ENCODE measurements around the gene FGF14.
"Not testable (repeated sequence)": the region's sequence is repeated elsewhere in the genome, so short reads cannot be mapped to it uniquely, and the experiment has no call there.

The FGF14 gene

DNA sequence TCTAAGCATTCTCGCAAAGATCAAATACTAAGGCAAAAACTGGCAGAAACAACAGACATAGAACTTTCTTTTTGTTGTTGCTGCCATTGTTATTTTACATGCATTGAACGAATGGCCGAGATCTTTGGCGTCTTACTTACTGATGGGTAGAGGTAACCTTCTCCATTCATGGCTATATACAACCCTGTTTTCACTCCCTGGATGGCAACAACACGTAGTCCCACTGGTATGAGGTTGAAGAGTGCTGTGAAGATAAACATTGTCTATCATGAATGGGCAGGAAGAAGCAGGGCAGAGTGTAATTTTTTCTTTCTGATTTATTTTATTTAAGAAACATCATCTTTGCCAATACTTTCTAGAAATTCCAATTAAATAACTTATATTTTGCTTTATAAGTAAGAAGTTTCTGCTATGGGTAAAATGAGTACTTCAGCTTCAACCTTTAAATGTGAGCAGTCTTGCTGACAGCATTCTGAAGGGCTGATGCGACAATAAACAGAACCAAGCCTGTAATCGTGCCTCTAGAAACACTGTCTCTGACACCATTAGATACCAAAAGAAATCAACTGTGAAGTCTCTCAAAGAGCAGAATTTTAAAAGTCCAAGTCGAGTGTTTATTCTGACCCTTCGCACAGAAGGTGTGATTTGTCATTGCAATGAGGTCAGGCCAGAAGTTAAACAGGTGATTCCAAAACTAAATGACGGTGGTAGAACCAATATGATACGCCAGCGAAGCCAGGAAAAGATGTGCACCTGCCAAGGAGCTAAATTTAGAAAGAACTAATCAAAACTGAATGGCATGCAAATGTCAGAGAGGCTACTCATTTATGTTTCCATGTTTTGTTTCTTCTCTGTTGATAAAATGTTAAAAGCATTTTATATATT, 533.0 kb downstream of the FGF14 start:
- no peak for DNase-seq (ENCODE audit: low spot score)

GRCh38 chr13:101866889-101867581, 534.8 kb downstream of the FGF14 start:
- no peak for DNase-seq (ENCODE audit: low spot score)

GRCh38 chr13:101858860-101859259, 543.0 kb downstream of the FGF14 start:
- DNase-seq (ENCODE audit: low spot score), result no peak

DNA sequence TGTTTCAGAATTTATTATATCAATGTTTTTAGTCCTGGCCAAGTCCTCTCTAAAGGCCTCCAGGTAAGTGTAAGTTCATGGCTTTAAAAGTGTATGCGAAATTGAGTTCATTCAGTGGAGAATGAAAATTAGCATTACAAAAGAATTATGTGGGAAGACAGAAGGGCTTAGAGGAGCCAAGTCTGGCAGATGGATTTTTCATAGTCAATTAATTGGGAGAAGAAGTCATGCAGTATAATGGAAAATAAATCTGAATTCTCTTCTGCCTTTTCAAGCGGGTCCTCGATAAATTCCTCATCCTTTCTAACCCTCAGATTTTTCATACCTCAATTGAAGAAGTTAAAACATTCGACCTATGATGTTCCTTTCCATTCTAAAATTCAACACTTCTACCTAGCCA, 555.1 kb downstream of the FGF14 start:
- no peak for DNase-seq (ENCODE audit: low spot score)

GRCh38 chr13:101846249-101846648, 555.6 kb downstream of the FGF14 start:
- no peak for DNase-seq (ENCODE audit: low spot score)

DNA sequence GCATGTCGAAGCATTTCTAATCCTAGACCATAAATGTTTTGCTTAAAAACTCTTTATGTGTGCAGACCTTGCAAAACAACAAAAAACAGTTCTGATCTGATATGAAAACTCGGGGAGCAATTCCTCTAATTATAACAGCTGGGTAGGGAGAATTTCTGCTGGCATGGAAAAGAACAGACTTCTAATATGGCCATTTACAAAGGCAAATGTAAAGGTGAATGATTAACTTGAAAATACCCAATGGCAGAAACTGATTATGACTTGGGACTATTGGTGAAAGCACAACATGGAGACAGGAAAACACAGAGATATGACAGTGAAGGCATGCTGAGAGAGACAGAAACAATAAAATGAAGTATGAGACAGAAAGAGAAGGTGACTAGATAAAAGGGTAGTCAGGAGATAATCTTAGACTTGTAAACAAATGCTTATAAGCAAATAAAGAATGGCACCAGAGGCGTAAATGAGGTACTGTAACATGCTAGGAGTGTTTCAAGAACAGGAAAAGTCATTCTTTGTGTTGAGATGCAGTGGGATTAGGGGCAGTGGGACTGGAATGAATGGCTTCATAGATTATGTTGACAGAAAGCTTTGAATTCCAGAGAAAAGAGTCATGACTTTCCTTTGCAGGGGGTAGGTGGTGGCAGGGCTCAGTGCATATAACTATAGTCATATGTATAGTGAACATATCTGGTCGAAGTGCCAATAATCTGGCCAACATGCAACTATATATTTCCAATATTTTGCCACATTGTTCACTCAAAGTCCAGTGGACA, 556.4 kb downstream of the FGF14 start:
- no peak for DNase-seq (ENCODE audit: low spot score)

DNA sequence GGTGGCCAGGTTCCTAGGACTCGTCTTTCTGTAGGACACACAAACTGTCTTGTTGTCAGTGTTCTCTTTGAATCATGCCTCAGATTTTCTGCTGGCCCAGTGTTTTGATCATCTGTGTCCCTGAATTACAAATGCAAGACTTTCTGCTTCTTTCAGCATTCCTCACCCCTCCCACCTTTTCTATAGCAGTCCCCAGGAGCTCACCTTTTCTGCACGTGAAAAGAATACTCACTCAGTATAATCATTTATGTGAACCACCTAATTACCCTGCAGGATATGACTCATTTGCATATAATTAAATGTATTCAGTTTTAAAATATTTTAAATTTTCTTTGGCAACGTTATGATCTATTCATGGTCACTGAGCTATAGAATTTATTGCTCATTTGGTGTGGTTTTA, 560.1 kb downstream of the FGF14 start:
- no peak for DNase-seq (ENCODE audit: low spot score)

DNA sequence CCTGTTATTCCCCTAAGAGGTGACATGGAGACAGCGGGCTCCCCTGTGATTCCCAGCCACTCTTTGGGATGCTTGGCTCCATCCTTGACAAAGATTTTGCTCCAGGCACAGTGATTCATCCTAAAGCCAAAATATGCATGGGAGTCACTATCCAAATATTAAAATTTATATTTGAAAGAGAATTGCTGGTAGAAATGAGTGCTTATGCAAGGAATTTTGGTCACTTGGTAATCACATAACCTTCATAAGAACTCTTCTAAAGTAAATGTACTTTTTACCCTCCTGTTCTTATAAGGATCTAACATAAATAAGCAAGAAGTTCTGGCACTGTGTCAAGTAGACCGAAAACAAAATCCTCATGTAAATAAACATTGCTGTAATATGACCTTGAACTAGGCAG, 563.5 kb downstream of the FGF14 start:
- no peak for DNase-seq (ENCODE audit: low spot score)

DNA sequence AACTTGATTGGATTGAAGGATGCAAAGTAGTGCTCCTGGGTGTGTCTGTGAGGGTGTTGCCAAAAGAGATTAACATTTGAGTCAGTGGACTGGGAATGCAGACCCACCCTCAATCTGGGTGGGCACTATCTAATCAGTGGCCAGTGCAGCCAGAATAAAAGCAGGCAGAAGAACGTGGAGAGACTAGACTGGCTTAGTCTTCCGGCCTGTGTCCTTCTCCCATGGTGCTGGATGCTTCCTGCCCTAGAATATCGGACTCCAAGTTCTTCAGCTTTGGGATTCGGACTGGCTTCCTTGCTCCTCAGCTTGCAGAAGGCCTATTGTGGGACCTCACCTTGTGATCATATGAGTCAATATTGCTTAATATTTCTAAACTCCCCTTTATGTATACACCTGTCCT, 564.1 kb downstream of the FGF14 start:
- not testable (repeated sequence) for DNase-seq (ENCODE audit: low spot score)

DNA sequence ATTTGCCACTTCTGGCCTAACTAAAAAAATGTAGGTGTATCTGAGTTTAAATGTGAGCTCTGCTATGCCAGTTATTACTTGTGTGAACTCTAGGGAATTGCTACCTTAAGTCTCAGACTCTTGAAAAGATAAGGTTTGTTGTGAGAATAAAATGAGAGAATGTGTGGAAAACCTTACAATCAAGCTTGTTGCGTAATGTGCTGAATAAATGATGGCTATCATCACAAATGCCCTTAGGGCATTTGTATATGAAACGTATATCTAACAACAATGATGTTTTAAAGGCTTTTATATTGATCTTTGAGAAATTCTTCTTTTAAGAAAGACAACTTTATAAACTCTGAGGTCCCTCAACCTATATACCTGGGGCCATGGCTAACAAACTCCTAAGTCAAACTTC, 564.6 kb downstream of the FGF14 start:
- no peak for DNase-seq (ENCODE audit: low spot score)

DNA sequence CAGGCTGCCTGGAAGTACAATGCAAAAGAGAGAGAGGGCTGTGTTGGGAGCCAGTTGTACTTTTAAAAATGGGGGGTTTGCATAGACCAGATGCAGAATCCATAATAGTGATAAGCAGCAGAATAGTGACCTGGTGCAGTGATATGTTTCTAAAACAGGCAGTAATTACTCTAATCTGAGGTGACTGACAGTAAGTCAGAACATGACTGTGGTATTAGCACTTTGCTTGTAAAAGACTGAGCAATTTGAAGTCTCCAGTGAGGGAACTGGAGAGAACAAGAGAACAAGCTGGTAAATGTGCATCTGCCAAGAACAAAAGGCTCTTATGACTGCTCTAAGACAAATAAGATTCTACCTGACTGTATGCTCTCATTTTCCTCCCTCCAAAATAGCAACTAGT, 565.9 kb downstream of the FGF14 start:
- DNase-seq (ENCODE audit: low spot score), result no peak

- no peak for DNase-seq (ENCODE audit: low spot score)
Observed at GRCh38 chr13:101833671-101834070, 568.2 kb downstream of the FGF14 start.

- no peak for DNase-seq (ENCODE audit: low spot score)
Observed at GRCh38 chr13:101830035-101830434, 571.8 kb downstream of the FGF14 start.

- DNase-seq (ENCODE audit: low spot score), result no peak
Observed at GRCh38 chr13:101829484-101829883, 572.4 kb downstream of the FGF14 start.

- no peak for DNase-seq (ENCODE audit: low spot score)
Observed at GRCh38 chr13:101828119-101828518, 573.7 kb downstream of the FGF14 start.

DNA sequence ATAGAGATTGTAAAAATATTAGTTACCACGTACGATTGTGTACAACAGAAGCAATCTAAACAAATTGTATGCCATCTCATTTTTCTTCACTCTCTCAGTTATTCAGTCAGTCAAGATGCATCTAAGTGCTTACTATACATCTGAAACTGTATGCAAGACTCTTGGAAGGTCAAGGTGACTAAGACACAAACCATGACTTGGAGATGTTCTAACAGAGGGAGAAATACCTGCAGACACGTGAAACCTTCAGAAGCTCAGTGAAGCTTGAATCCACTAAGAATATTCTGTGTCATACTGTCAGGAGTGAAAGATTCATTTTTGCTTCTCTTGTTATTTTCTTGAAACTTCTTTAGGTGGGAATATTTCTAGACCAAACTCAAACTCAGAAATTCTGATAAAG, 584.0 kb downstream of the FGF14 start:
- no peak for DNase-seq (ENCODE audit: low spot score)

- no peak for DNase-seq (ENCODE audit: low spot score)
Observed at GRCh38 chr13:101811881-101812280, 590.0 kb downstream of the FGF14 start.

DNA sequence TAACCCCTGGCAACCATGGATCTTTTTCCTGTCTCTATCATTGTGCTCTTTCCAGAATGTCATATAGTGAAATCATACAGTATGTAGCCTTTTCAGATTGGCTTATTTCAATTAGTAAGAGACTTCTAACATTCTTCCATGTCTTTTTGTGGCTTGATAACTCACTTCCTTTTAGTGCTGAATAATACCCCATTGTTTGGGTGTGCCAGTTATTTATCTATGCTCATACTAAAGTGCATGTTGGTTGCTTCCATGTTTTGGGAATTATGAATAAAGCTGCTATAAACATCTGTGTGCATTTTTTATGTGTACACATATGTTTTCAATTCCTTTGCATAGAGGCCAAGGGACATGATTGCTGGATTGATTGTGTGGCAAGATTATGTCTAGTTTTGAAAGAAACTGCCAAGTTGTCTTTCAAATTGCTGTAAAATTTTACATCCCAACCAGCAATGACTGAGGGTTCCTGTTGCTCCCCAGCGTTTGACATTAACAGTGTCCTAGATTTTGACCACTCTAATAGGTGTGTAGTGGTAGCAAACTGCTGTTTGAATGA, 590.5 kb downstream of the FGF14 start:
- no peak for DNase-seq (ENCODE audit: low spot score)

- DNase-seq (ENCODE audit: low spot score), result no peak
Observed at GRCh38 chr13:101799196-101799595, 602.7 kb downstream of the FGF14 start.

- DNase-seq (ENCODE audit: low spot score), result no peak
Observed at GRCh38 chr13:101798437-101798836, 603.4 kb downstream of the FGF14 start.

DNA sequence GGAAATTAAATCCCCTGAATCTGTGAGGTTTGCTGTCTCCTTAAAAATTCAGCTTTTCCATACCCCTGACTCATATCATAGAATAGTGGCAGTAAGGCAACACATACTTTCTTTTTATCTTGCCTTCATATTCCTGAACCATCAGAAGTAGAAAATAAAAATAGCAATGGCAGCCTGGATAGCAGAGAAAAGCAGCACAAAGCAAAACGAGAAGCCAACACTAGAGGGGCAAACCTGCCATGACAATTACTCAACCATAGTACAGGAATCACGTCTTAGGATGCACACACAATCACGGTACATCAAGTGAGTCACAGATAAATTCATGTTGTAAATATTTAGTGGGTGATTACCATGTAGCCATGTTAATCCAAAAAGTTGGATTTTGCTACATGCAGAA, 606.4 kb downstream of the FGF14 start:
- no peak for DNase-seq (ENCODE audit: low spot score)

GRCh38 chr13:101795025-101795424, 606.8 kb downstream of the FGF14 start:
- no peak for DNase-seq (ENCODE audit: low spot score)
